Effector memory CD4-positive, alpha-beta T cell (primary cell): ENCODE results near the gene MBTPS1.

Experiments
- DNase-seq, 3 donors: peaks; one replicate each; pipeline ENCODE4 v3.0.0-alpha.2; 2020
- H3K27ac ChIP-seq: 2 replicates; pipeline ENCODE4 v1.7.0; 2013; ENCODE audit warnings: mild to moderate bottlenecking, low read length, moderate library complexity; ENCODE audit not compliant: insufficient read depth, poor library complexity, severe bottlenecking
- H3K27me3 ChIP-seq: replicated peaks from 2 replicates; pipeline ENCODE4 v1.7.0; 2013; ENCODE audit warnings: mild to moderate bottlenecking, low read length; ENCODE audit not compliant: insufficient read depth, control insufficient read depth, poor library complexity, severe bottlenecking
- H3K36me3 ChIP-seq: 2 replicates; pipeline ENCODE4 v1.7.0; 2013; ENCODE audit warnings: mild to moderate bottlenecking, low read length, moderate library complexity; ENCODE audit not compliant: control insufficient read depth, insufficient read depth
- H3K4me1 ChIP-seq: 2 replicates; pipeline ENCODE4 v1.7.0; 2013; ENCODE audit warnings: low read length, mild to moderate bottlenecking; ENCODE audit not compliant: control insufficient read depth, insufficient read depth, poor library complexity, severe bottlenecking
- H3K4me3 ChIP-seq: 2 replicates; pipeline ENCODE4 v1.7.0; 2013; ENCODE audit warnings: low read length, low read depth, mild to moderate bottlenecking; ENCODE audit not compliant: insufficient read depth, poor library complexity, severe bottlenecking
- H3K9me3 ChIP-seq: 2 replicates; pipeline ENCODE4 v1.7.0; 2013; ENCODE audit warnings: mild to moderate bottlenecking, low read length, moderate library complexity; ENCODE audit not compliant: control insufficient read depth

MBTPS1 gene

GRCh38 chr16:84150926-84151325, 34.2 kb upstream of the MBTPS1 start:
- no peak overlapping the region for H3K27ac ChIP-seq
- H3K4me3 ChIP-seq: no peak overlapping the region
- DNase-seq: no peak
- no peaks in the 10 kb centered on the region for H3K4me1 ChIP-seq
- H3K9me3 ChIP-seq: no peaks in the 10 kb centered on the region
- H3K36me3 ChIP-seq: no peaks in the 10 kb centered on the region
- H3K27me3 ChIP-seq: peaks cover 5% of the 10 kb centered on the region

GRCh38 chr16:84144859-84145639, 28.3 kb upstream of the MBTPS1 start, which contains the start of the genes DNAAF1 and HSDL1:
Gene DNAAF1, plus strand, starts transcription at chr16:84145308. Its CDS starts 133 bp downstream, at chr16:84145441.
Gene HSDL1, minus strand, starts transcription at chr16:84145177. Its CDS starts 13,856 bp downstream, at chr16:84131321.
- Histone ChIP-seq H3K27ac (peak within 1 kb of the TSS; percentile 74), H3K27me3 (peaks cover 5% of the 10 kb centered on the region), H3K9me3 (no peaks in the 10 kb centered on the region), H3K4me3 (peak within 1 kb of the TSS; percentile 95), H3K4me1 (peaks cover 8% of the 10 kb centered on the region), H3K36me3 (no peaks in the 10 kb centered on the region)
- peak; percentile 89 to 94 (median 93) for DNase-seq

- Histone ChIP-seq H3K27ac (peak overlapping the region; percentile 74), H3K4me1 (peaks cover 8% of the 10 kb centered on the region), H3K27me3 (peaks cover 5% of the 10 kb centered on the region), H3K9me3 (no peaks in the 10 kb centered on the region), H3K36me3 (no peaks in the 10 kb centered on the region), H3K4me3 (peak overlapping the region; percentile 95)
- DNase-seq: peak; percentile 25 to 36 (median 32)
These were observed 27.6 kb upstream of the MBTPS1 start for GRCh38 chr16:84144209-84144858.

- peaks cover 8% of the 10 kb centered on the region for H3K4me1 ChIP-seq
- H3K4me3 ChIP-seq: peak overlapping the region; percentile 95
- no peak overlapping the region for H3K27ac ChIP-seq
- no peak for DNase-seq
- no peaks in the 10 kb centered on the region for H3K9me3 ChIP-seq
- peaks cover 5% of the 10 kb centered on the region for H3K27me3 ChIP-seq
- H3K36me3 ChIP-seq: no peaks in the 10 kb centered on the region
These were observed 27.1 kb upstream of the MBTPS1 start for GRCh38 chr16:84143784-84144199.

- no peak overlapping the region for H3K27ac ChIP-seq
- no peak for DNase-seq
- H3K4me1 ChIP-seq: peaks cover 8% of the 10 kb centered on the region
- H3K36me3 ChIP-seq: no peaks in the 10 kb centered on the region
- H3K9me3 ChIP-seq: no peaks in the 10 kb centered on the region
- no peak overlapping the region for H3K4me3 ChIP-seq
- peaks cover 5% of the 10 kb centered on the region for H3K27me3 ChIP-seq
These were observed 26.3 kb upstream of the MBTPS1 start for GRCh38 chr16:84143081-84143480.

GRCh38 chr16:84141143-84141670, 24.5 kb upstream of the MBTPS1 start:
- H3K27me3 ChIP-seq: no peaks in the 10 kb centered on the region
- no peaks in the 10 kb centered on the region for H3K9me3 ChIP-seq
- DNase-seq: no peak
- H3K4me1 ChIP-seq: peaks cover 8% of the 10 kb centered on the region
- no peaks in the 10 kb centered on the region for H3K36me3 ChIP-seq
- H3K27ac ChIP-seq: no peak overlapping the region
- H3K4me3 ChIP-seq: no peak overlapping the region

GRCh38 chr16:84139628-84140258, 23.0 kb upstream of the MBTPS1 start:
- no peak for DNase-seq
- no peaks in the 10 kb centered on the region for H3K27me3 ChIP-seq
- peaks cover 4% of the 10 kb centered on the region for H3K4me1 ChIP-seq
- no peak overlapping the region for H3K4me3 ChIP-seq
- no peaks in the 10 kb centered on the region for H3K9me3 ChIP-seq
- H3K36me3 ChIP-seq: no peaks in the 10 kb centered on the region
- H3K27ac ChIP-seq: no peak overlapping the region

- no peak for DNase-seq
- H3K4me1 ChIP-seq: peaks cover 3% of the 10 kb centered on the region
- H3K4me3 ChIP-seq: no peak overlapping the region
- no peaks in the 10 kb centered on the region for H3K27me3 ChIP-seq
- H3K9me3 ChIP-seq: no peaks in the 10 kb centered on the region
- no peak overlapping the region for H3K27ac ChIP-seq
- no peaks in the 10 kb centered on the region for H3K36me3 ChIP-seq
These were observed 22.3 kb upstream of the MBTPS1 start for GRCh38 chr16:84138824-84139627.

- DNase-seq: no peak
- H3K36me3 ChIP-seq: no peaks in the 10 kb centered on the region
- no peaks in the 10 kb centered on the region for H3K9me3 ChIP-seq
- H3K27ac ChIP-seq: no peak overlapping the region
- no peak overlapping the region for H3K4me3 ChIP-seq
- H3K4me1 ChIP-seq: no peaks in the 10 kb centered on the region
- H3K27me3 ChIP-seq: no peaks in the 10 kb centered on the region
These were observed 21.7 kb upstream of the MBTPS1 start for GRCh38 chr16:84138500-84138823.
